GM19467 (cell line): ENCODE measurements around the gene ZNF221.

Experiments used
- ATAC-seq: cut with Tn5 transposase; IDR thresholded peaks from one replicate; pipeline ENCODE4 v1.9.1; 2021; ENCODE audit warnings: mild to moderate bottlenecking, moderate library complexity; ENCODE audit not compliant: unreplicated experiment

ZNF221 gene

DNA sequence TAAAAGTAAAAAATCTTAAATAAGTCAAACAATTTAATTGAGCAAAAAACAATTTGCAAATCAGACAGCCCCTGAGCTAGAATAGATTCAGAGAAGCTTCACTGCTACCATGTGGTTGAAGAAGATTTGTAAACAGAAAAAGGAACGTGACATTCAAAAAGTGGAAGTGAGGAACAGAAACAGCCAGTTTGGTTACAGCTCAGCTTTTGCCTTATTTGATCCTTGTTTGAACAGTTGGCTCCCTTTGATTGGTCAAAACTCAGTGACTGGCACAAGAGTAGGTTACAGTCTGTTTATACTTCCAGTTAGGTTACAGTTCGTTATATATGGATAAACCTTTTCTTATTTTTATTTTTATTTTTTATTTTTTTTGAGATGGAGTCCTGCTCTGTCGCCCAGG is 5.8 kb downstream of the ZNF221 start:
- no peak for ATAC-seq

DNA sequence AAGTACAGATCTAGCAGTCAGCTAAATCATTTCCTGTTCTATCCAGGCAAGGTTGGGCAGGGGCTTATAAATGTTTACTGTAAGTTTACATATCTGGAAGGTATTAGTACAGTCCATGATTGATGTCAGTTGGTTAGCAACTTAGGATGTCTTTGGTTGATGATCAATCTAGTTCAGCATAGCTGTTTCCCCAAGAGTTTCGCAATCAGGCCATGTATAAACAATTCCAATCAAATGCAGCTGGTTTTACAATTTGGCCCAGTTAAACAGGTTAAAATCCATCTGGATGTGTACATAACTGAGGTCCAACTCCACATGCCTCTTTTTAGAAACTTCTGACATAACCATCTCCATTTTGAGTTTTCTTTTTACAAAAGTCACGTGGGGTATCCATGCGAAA is 6.9 kb downstream of the ZNF221 start:
- ATAC-seq = no peak

DNA sequence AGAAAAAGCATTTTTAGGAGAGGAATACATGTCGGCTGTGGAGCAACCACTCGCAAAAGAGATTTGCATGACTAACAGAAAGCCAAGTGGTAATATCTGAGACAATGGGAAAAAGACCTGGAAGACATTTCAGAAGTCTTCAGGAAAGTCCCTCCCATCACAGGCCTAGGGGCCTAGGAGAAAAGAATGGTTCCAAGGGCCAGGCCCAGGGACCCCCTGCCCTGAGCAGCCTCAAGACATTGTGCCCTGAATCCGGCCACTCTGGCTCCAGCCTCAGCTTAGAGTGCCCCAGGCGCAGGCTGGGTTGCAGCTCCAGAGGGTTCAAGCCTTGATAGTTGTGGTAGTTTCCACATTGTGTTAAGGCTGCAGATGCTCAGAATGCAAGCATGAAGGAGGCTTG is 9.4 kb downstream of the ZNF221 start:
- no peak for ATAC-seq

DNA sequence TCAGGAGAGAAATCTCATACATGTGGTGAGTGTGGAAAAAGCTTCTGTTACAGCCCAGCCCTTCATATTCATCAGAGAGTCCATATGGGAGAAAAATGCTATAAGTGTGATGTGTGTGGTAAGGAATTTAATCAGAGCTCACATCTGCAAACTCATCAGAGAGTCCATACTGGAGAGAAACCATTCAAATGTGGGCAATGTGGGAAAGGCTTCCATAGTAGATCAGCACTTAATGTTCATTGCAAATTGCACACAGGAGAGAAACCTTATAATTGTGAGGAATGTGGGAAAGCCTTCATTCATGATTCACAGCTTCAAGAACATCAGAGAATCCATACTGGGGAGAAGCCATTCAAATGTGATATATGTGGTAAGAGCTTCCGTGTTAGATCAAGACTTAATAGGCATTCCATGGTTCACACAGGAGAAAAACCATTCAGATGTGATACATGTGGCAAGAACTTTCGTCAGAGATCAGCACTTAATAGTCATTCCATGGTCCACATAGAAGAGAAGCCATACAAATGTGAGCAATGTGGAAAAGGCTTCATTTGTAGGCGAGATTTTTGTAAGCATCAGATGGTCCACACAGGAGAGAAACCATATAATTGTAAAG is 15.2 kb downstream of the ZNF221 start:
- no peak for ATAC-seq

DNA sequence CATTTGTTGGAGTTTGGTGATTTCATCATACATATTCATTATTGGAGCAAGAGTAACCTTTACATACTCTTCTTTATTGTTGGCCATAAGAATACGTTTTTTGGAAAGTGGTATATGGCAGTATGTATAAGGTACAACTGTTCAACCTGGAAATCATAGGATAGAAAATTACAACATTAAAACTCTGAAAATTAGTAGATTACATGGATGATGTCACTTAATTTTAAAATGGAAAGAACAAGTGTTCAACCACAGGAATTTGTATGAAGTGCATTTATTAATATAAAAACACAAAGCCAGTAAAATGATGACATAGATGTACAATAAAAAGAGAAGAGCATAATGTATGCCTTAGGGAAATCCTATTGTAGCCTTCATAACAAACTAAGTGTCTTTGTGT is 25.7 kb downstream of the ZNF221 start:
- ATAC-seq = no peak

DNA sequence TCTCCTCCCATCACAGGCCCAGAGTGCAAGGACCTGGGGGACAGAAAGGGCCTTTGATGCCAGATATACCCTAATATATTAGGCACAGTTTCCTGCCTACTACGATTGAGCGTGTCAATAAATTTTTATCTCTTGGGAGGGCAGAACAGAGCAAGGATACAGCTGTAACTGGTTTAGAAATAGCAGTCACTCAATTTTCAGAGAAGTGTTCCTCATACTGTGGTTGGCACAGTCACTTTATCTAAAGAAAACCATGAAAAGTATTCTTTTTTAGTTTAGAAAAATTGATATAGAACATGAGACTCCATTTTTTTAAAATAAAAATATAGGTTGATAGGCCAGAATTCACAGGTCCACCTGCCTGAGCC is 32.5 kb downstream of the ZNF221 start:
- no peak for ATAC-seq

DNA sequence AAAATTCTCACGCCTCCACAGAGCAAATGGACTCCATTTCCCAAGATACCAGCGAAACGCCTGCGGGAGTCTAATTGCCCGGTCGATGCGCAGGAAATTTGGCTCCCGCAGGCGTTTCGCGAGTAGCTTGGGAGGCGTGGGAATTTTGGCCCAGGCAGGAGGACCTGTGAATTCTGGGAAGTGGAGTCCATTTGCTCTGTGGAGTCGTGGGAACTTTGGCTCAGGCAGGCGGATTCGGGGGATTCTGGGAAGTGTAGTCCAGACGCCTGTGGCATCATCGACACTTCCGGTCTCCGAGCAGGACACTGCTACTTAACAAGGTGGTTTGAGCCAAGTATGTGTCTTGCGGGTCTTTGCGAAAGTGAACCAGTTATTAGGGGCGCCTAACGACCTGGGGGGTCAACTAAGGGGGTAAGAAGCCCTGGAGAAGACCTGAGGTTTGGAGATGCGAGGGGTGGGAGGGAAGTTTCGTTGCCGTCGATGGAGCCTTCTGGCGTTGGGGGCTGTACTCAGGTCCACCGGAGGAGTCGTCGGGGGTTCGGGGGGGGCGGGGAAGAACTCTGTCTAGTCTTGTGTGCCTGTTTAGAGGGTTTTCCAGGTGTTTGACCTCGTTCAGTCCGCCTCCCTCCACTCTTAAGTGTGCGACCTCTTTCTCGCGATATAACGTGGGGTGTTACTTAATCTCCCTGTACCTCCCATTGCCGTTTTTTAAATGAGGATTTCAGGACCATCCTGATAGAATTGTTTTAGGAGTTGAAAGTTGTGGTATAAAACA is 33.1 kb downstream of the ZNF221 start, which contains the start of gene ZNF155:
Gene ZNF155, plus strand, starts transcription at position 277 of the 775 bp plus-strand sequence. CDS start 4,356 bp downstream, outside the sequence.
- ATAC-seq = peak; percentile 94

DNA sequence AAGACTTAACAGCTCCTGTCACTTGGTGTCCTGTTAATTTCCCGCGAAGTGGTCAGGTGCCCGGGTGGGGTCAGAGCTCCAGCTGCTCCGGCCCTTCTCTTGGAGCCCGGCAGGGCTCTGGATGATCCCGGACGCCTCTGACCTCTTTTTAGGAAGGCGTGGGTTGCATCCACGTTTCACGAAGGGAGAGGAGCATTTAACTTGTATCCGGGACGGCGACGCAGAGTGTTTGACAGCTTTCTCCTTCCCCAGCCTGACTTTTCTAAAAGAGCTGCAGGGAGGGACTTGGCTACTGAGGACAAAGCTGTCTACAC is 33.6 kb downstream of the ZNF221 start:
- ATAC-seq = no peak

DNA sequence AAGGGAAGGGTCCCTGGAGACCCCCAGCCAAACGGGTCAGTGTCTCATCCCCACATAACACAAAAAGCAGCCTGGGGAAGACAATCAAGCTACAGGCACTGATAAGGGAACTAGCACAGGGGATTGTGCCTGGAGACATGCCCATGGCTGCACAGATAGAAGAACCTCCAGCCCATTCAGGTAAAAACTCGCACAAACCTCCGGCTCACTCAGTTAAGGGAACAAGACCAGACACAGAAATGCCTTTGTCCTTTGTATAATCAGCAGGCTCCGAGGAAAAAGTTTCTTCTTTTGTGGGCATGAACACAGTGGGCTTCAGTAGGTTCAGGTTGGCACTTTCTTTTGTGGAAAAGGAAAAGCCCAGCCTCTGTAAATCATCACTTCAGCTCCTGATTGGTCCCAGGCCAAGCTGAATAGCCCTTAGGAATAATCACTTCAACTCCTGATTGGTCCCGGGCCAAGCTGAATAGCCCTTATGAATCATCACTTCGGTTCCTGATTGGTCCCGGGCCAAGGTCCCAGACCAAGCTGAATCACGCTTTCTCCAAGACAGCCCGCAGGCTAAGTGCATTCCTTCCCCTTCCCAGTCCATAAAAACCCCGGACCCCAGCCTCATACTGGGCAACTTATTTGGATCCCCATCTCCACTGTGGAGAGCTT is 46.7 kb downstream of the ZNF221 start:
- no peak for ATAC-seq

DNA sequence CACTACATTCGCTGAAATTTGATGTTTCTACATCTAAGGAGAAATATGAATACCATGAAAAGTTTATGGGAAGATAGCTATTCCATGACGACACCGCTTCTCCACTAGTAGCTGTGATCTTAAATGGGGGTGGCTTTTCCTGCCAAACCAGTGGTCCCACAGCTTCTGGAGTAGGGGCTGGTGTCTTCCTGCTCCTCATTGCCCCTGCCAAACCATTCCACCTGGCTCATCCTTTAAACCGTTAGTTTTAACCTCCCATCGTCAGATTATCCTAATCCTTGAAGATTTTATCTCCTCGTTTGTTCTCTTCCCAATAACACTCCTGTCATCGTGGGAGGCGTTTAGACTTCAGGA is 51.2 kb downstream of the ZNF221 start:
- ATAC-seq = no peak

DNA sequence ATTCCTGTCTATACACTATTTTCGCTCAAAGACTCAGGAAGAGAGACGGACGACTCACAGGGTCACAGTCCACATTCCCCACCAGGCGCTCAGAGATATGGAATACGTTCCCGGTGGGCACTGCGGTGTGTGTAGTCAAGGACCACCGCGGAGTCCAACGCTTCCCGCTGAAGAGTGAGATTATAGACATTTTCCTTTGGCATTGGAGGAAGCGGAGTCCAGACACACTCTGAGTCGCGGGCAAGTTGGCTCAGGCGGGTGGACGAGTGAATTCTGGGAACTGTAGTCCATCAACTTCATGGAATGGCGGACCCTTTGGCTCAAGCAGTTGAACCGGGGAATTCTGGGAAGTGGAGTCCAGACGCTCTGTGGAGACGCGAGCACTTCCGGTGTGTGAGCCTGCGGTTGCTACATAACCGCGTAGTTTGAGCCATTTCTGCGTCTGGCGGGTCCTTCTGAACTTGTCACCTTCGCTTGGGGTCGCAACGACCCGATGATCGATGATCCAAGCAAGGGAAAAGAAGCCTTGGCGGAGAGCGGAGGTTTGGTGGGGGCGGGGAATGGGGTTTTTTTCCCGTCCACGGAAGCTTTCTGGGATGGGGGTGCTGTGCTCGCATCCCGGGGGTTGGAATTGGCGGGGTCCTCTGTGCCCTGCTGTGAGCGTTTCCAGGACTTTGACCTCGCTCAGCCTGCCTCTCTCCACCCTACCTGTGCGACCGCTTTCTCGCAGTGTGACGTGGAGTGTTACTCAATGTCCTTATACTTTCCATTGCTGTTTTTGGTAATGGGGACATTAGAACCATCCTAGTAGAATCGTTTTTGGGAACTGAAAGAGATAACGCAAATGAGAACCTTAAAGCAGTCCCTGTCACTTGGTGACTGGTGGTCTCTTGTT is 51.8 kb downstream of the ZNF221 start, which contains the start of gene ZNF230:
Gene ZNF230, plus strand, starts transcription at position 392 of the 895 bp plus-strand sequence. CDS start 4,122 bp downstream, outside the sequence.
- ATAC-seq = peak; percentile 87

DNA sequence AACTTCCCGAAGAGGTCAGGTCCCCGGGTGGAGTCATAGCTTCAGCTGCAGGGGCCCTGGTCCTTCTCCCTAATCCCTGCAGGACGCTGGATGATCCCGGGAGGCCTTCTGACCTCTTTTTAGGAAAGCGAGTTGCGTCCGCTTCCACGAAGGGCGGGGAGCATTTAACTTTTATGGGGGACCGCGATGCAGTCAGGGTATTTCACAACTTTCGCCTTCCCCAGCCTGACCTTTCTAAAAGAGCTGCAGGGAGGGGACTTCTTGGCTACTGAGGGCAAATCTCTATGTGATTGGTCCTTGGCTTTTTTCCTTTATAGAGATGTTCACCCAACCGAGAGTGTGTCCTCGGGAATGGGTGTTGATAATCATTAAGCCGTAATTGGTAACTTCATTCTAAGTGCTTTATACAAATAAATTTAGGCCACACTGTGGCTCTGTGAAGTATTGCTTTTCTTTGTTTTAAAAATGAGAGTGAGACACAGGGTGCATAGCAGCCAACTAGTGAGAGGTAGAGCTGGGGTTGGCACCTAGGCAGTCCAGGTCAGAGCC is 52.5 kb downstream of the ZNF221 start:
- ATAC-seq = peak; percentile 25

DNA sequence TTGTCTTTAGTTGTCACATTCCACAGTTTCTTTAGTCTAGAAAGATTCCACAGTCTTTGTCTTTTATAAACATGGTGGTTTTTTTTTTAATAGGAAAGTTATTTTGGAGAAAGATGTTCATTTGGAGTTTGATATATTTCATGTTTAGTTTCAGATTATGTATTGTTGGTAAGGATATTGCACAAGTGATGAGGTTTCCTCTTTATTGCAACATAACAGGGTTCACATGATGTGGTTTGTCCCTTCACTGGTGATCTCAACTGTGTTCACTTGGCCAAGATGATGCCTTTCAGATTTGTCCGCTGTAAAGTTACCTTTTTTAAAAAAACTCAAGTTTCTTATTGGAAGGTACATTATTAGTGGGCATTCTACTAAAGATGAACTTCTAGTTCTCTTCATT is 54.9 kb downstream of the ZNF221 start:
- no peak for ATAC-seq

DNA sequence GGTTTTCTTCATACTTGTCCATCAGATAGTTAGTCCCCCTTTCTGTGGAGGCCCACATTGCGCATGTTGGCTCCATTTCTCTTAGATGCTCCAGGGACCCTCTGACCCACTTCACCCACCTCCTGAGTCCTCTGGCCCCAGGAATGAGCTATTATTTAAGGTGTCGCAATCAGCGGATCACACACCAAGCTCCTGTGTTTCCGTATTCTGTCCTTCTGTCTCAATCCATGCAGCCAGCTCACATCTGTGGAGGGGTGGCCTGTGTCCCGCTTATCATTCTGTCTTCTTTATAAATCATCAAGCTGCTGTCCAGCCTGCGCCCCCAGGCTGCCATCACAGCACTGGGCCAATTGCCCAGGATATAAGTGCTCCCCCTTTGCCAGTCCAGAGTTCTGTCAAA is 56.4 kb downstream of the ZNF221 start:
- ATAC-seq = no peak

DNA sequence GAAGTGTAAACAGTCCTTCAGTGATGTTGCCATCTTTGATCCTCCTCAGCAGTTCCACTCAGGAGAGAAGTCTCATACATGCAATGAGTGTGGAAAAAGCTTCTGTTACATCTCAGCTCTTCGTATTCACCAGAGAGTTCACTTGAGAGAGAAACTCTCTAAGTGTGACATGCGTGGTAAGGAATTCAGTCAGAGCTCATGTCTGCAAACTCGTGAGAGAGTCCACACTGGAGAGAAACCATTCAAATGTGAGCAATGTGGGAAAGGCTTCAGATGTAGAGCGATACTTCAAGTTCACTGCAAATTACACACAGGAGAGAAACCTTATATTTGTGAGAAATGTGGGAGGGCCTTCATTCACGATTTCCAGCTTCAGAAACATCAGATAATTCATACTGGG is 59.4 kb downstream of the ZNF221 start:
- no peak for ATAC-seq
